ENCODE data around the gene UNC5C. TPM values are rescaled to one million over a fixed set of nuclear protein-coding genes. Genes with fewer than 3 reads are reported as not detected.

The UNC5C gene
- total and polyA plus RNA-seq, 4 donors = 0.27 to 1.2 (median 0.78) TPM

DNA sequence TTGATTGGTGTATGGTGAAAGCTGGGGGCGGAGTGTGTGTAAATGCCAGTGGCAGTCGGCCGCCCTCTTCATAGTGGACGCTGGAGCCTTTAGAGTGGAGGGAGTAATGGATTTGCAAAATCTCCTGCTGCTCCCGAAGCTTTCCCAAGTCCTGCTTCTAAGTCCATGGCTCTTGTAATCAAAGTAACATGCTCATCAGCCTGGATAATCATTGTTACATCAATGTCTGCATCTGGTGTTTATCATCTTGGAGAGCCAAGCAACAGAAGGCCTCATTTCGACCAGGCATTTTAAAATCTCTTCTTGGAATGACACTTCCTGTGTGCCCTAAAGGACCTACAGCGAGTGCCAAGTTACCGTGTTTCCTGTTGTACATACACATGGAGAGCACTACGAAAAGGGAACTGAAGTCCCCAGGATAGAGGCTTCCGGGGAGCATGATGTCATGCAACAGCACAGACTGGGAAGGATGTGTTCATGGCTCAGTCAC, 32.2 kb downstream of the UNC5C start:
- no peak for DNase-seq (ENCODE audit: low spot score)
- no peak overlapping the region for H3K4me3 ChIP-seq (ENCODE audit: low read depth in 1 of 3, low read length in 3 of 3)
- TF ChIP-seq GABPA (IDR thresholded peaks at IDR 0.05 in 1 of 2, conservative IDR thresholded peaks at IDR 0.05 in 1 of 2) = peak; percentile 37 to 56
- TF ChIP-seq JUND (IDR thresholded peaks at IDR 0.05) = no peak
- no peak for TF ChIP-seq HNF4G (IDR thresholded peaks at IDR 0.05)
- no peaks in the 10 kb centered on the region for H3K36me3 ChIP-seq (ENCODE audit: control insufficient read depth in 4 of 4, insufficient read depth in 3 of 4, low read depth in 1 of 4, low read length in 3 of 4)
- H3K4me1 ChIP-seq (ENCODE audit: control insufficient read depth in 4 of 4, insufficient read depth in 4 of 4, low read length in 3 of 4) = no peaks in the 10 kb centered on the region
- 69% methylated on average over 10 of the region's 10 CpGs for WGBS
- no peak overlapping the region for H3K9ac ChIP-seq (ENCODE audit: low read depth in 1 of 2, low read length in 2 of 2)
- no peaks in the 10 kb centered on the region for H3K9me3 ChIP-seq (ENCODE audit: control insufficient read depth in 4 of 4, low read length in 3 of 4)
- H3K27ac ChIP-seq (ENCODE audit: low read depth in 1 of 2, low read length in 2 of 2) = no peak overlapping the region
- peaks cover 0 to 3% (median 0%) of the 10 kb centered on the region in 4 donors for H3K27me3 ChIP-seq (ENCODE audit: control insufficient read depth in 4 of 4, insufficient read depth in 4 of 4, low read length in 3 of 4)

DNA sequence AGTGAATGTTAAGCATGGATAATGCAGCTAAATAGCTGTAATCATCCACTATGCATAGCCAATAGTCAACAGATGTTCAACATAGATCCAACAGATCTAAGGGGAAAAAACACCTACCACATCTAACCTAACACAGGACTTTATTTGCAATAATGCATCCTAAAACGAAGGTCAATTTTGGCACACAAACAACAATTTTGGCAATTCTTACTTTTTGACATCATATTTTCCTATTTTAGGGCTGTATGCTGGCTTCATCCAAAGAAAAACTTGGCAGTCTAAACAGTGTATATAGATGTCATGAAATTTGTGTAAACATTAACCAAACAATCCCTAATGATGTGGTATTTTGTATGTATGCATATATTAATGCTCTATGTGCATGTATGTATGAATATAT, 33.2 kb downstream of the UNC5C start:
- TF ChIP-seq, protein P1, sequence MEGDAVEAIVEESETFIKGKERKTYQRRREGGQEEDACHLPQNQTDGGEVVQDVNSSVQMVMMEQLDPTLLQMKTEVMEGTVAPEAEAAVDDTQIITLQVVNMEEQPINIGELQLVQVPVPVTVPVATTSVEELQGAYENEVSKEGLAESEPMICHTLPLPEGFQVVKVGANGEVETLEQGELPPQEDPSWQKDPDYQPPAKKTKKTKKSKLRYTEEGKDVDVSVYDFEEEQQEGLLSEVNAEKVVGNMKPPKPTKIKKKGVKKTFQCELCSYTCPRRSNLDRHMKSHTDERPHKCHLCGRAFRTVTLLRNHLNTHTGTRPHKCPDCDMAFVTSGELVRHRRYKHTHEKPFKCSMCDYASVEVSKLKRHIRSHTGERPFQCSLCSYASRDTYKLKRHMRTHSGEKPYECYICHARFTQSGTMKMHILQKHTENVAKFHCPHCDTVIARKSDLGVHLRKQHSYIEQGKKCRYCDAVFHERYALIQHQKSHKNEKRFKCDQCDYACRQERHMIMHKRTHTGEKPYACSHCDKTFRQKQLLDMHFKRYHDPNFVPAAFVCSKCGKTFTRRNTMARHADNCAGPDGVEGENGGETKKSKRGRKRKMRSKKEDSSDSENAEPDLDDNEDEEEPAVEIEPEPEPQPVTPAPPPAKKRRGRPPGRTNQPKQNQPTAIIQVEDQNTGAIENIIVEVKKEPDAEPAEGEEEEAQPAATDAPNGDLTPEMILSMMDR (IDR thresholded peaks at IDR 0.05; ENCODE audit: low read depth, low read length, missing input control) = no peak
- TF ChIP-seq YY1 (IDR thresholded peaks at IDR 0.05) (no peak), ATF3 (IDR thresholded peaks at IDR 0.05) (no peak), TAF1 (conservative IDR thresholded peaks at IDR 0.05) (no peak), HNF4A (conservative IDR thresholded peaks at IDR 0.05) (no peak), EGR1 (IDR thresholded peaks at IDR 0.05; ENCODE audit: low read depth in 2 of 2) (no peak), REST (IDR thresholded peaks at IDR 0.05) (no peak)
- no peaks in the 10 kb centered on the region for H3K4me1 ChIP-seq (ENCODE audit: control insufficient read depth in 4 of 4, insufficient read depth in 4 of 4, low read length in 3 of 4)
- WGBS = 40% methylated on average over 1 of the region's 1 CpG

DNA sequence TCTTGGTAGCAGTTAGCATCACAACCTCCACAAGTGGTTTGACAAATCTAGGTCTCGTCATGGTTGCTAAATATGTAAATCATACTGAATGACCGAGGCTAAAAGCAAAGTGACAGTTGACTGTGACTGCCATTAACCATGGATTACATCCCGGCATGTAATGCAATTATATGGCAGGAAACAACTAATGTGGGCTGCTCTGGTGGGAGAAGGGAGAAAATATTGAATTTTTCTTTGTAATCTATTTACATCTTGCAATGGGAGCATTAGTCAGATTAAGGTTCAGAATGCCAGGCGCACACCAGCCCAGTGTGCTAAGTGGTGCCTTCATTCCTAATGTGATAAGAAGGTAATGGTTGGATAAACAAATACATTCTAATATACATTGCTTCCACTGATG, 35.8 kb downstream of the UNC5C start:
- DNase-seq (ENCODE audit: low spot score) = no peak
- H3K36me3 ChIP-seq (ENCODE audit: control insufficient read depth in 4 of 4, insufficient read depth in 3 of 4, low read depth in 1 of 4, low read length in 3 of 4) = no peaks in the 10 kb centered on the region
- H3K9me3 ChIP-seq (ENCODE audit: control insufficient read depth in 4 of 4, low read length in 3 of 4) = no peaks in the 10 kb centered on the region
- H3K4me1 ChIP-seq (ENCODE audit: control insufficient read depth in 4 of 4, insufficient read depth in 4 of 4, low read length in 3 of 4) = peaks cover 0 to 3% (median 0%) of the 10 kb centered on the region in 4 donors
- no peak overlapping the region for H3K4me3 ChIP-seq (ENCODE audit: low read depth in 1 of 3, low read length in 3 of 3)
- H3K9ac ChIP-seq (ENCODE audit: low read depth in 1 of 2, low read length in 2 of 2) = no peak overlapping the region
- 83% methylated on average over 4 of the region's 4 CpGs for WGBS
- peaks cover 0 to 4% (median 0%) of the 10 kb centered on the region in 4 donors for H3K27me3 ChIP-seq (ENCODE audit: control insufficient read depth in 4 of 4, insufficient read depth in 4 of 4, low read length in 3 of 4)
- H3K27ac ChIP-seq (ENCODE audit: low read depth in 1 of 2, low read length in 2 of 2) = no peak overlapping the region
- TF ChIP-seq, protein P2, sequence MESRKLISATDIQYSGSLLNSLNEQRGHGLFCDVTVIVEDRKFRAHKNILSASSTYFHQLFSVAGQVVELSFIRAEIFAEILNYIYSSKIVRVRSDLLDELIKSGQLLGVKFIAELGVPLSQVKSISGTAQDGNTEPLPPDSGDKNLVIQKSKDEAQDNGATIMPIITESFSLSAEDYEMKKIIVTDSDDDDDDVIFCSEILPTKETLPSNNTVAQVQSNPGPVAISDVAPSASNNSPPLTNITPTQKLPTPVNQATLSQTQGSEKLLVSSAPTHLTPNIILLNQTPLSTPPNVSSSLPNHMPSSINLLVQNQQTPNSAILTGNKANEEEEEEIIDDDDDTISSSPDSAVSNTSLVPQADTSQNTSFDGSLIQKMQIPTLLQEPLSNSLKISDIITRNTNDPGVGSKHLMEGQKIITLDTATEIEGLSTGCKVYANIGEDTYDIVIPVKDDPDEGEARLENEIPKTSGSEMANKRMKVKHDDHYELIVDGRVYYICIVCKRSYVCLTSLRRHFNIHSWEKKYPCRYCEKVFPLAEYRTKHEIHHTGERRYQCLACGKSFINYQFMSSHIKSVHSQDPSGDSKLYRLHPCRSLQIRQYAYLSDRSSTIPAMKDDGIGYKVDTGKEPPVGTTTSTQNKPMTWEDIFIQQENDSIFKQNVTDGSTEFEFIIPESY (IDR thresholded peaks at IDR 0.05) = no peak
- TF ChIP-seq RXRA (IDR thresholded peaks at IDR 0.05) (no peak), HNF4G (IDR thresholded peaks at IDR 0.05) (no peak), SP1 (IDR thresholded peaks at IDR 0.05) (no peak), TAF1 (conservative IDR thresholded peaks at IDR 0.05) (no peak), FOXA2 (IDR thresholded peaks at IDR 0.05) (no peak), JUND (IDR thresholded peaks at IDR 0.05) (no peak), REST (IDR thresholded peaks at IDR 0.05) (no peak), FOXA1 (IDR thresholded peaks at IDR 0.05) (no peak), RAD21 (IDR thresholded peaks at IDR 0.05) (no peak), NR2F2 (IDR thresholded peaks at IDR 0.05) (no peak), HNF4A (conservative IDR thresholded peaks at IDR 0.05) (no peak), GABPA (IDR thresholded peaks at IDR 0.05 in 1 of 2, conservative IDR thresholded peaks at IDR 0.05 in 1 of 2) (no peak), EGR1 (IDR thresholded peaks at IDR 0.05; ENCODE audit: low read depth in 2 of 2) (no peak)

More for the DNA sequence above, 33.2 kb downstream of the UNC5C start:
- peaks cover 0 to 4% (median 0%) of the 10 kb centered on the region in 4 donors for H3K27me3 ChIP-seq (ENCODE audit: control insufficient read depth in 4 of 4, insufficient read depth in 4 of 4, low read length in 3 of 4)
- no peaks in the 10 kb centered on the region for H3K36me3 ChIP-seq (ENCODE audit: control insufficient read depth in 4 of 4, insufficient read depth in 3 of 4, low read depth in 1 of 4, low read length in 3 of 4)
- no peak overlapping the region for H3K4me3 ChIP-seq (ENCODE audit: low read depth in 1 of 3, low read length in 3 of 3)
- H3K9me3 ChIP-seq (ENCODE audit: control insufficient read depth in 4 of 4, low read length in 3 of 4) = no peaks in the 10 kb centered on the region
- no peak overlapping the region for H3K9ac ChIP-seq (ENCODE audit: low read depth in 1 of 2, low read length in 2 of 2)
- no peak for DNase-seq (ENCODE audit: low spot score)
- no peak overlapping the region for H3K27ac ChIP-seq (ENCODE audit: low read depth in 1 of 2, low read length in 2 of 2)
